ENCODE data around the gene MATN4. TPM values are rescaled to one million over a fixed set of nuclear protein-coding genes. Genes with fewer than 3 reads are reported as not detected.

Gene MATN4
- total and polyA plus RNA-seq, 12 donors, result 0.06 to 0.28 (median 0.24) TPM; not detected in 9

GRCh38 chr20:45307076-45307640 lies 941 bp downstream of the MATN4 start:
- no peak for DNase-seq
- Histone ChIP-seq H3K27me3 (peaks cover 5 to 93% (median 70%) of the 10 kb centered on the region in 7 donors), H3K36me3 (no peaks in the 10 kb centered on the region), H3K27ac (no peak overlapping the region), H3K4me3 (no peak overlapping the region), H3K4me1 (peaks cover 0 to 9% (median 4%) of the 10 kb centered on the region in 9 donors), H3K9me3 (no peaks in the 10 kb centered on the region)
- 51 to 55% methylated on average over 15 to 16 of the region's 16 CpGs for WGBS, 2 donors
- ATAC-seq, result no peak
- intact Hi-C loops (cut with DNase I), result no loop called here
- TF ChIP-seq CTCF (IDR thresholded peaks at IDR 0.05), result no peak

- Histone ChIP-seq H3K27ac (no peak within 1 kb of the TSS), H3K4me1 (peaks cover 0 to 5% (median 4%) of the 10 kb centered on the region in 9 donors), H3K27me3 (peaks cover 5 to 90% (median 63%) of the 10 kb centered on the region in 7 donors), H3K4me3 (no peak within 1 kb of the TSS), H3K9me3 (no peaks in the 10 kb centered on the region), H3K36me3 (no peaks in the 10 kb centered on the region)
- peak; percentile 44 to 88 (median 70) for TF ChIP-seq CTCF (IDR thresholded peaks at IDR 0.05)
- intact Hi-C loops (cut with DNase I), result no loop called here
- ATAC-seq (peak in 4 of 8 donors; percentile 8 to 48 (median 18)), DNase-seq (no peak)
- WGBS, 2 donors, result 20% methylated on average over 41 of the region's 41 CpGs
These were observed 1.6 kb downstream of the MATN4 start, which contains the start of gene RBPJL for GRCh38 chr20:45306431-45306982. Gene RBPJL (plus strand): TSS chr20:45306840. CDS start chr20:45306923, 83 bp downstream.

- Histone ChIP-seq H3K27me3 (peaks cover 5 to 85% (median 65%) of the 10 kb centered on the region in 7 donors), H3K9me3 (no peaks in the 10 kb centered on the region), H3K4me3 (no peak overlapping the region), H3K4me1 (peaks cover 0 to 5% (median 3%) of the 10 kb centered on the region in 9 donors), H3K36me3 (no peaks in the 10 kb centered on the region), H3K27ac (no peak overlapping the region)
- ATAC-seq (no peak), DNase-seq (no peak)
- intact Hi-C loops (cut with DNase I), result no loop called here
- TF ChIP-seq CTCF (IDR thresholded peaks at IDR 0.05), result no peak
- WGBS, 2 donors, result 52 to 56% methylated on average over 4 of the region's 4 CpGs
These were observed 2.8 kb downstream of the MATN4 start for GRCh38 chr20:45305262-45305661.

GRCh38 chr20:45304464-45304999 lies 3.6 kb downstream of the MATN4 start:
- Histone ChIP-seq H3K27me3 (peaks cover 5 to 78% (median 65%) of the 10 kb centered on the region in 7 donors), H3K9me3 (no peaks in the 10 kb centered on the region), H3K4me1 (peaks cover 0 to 5% (median 3%) of the 10 kb centered on the region in 9 donors), H3K27ac (no peak overlapping the region), H3K4me3 (no peak overlapping the region), H3K36me3 (no peaks in the 10 kb centered on the region)
- intact Hi-C loops (cut with DNase I), result no loop called here
- ATAC-seq (no peak), DNase-seq (no peak)
- TF ChIP-seq CTCF (IDR thresholded peaks at IDR 0.05), result no peak
- 59 to 60% methylated on average over 43 of the region's 43 CpGs for WGBS, 2 donors
